PC-9 (cell line): ENCODE measurements around the gene RFTN1.

ENCODE experiments used
- EZH2 ChIP-seq: fragments of 200-600 bp; sonication (generic); IDR thresholded peaks from 2 replicates; pipeline ENCODE4 v1.8.0; 2017; ENCODE audit warnings: antibody characterized with exemption, low read depth
- TF ChIP-seq, protein P1 (sequence below): fragments of 200-600 bp; sonication (generic); conservative IDR thresholded peaks from 2 replicates; pipeline ENCODE4 v1.6.1; 2017; ENCODE audit warnings: mixed run types, antibody characterized with exemption, mild to moderate bottlenecking, moderate library complexity

DNA sequence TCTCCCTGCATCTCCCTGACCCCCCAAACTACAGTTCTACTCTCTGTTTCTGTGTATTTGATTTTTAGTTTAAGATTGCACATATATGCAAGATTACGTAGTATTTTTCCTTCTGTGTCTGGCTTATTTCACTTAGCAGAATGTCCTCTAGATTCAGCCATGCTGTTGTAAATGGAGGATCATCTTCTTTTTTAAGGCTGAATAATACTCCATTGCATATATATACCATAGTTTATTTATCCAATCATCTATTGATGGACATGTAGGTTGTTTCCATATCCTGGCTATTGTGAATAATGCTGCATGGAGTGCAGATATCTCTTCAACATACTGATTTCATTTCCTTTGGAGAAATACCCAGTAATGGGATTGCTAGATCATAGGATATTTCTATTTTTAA lies 70.8 kb downstream of the RFTN1 start:
- no peak for TF ChIP-seq EZH2
- TF ChIP-seq, protein P1, sequence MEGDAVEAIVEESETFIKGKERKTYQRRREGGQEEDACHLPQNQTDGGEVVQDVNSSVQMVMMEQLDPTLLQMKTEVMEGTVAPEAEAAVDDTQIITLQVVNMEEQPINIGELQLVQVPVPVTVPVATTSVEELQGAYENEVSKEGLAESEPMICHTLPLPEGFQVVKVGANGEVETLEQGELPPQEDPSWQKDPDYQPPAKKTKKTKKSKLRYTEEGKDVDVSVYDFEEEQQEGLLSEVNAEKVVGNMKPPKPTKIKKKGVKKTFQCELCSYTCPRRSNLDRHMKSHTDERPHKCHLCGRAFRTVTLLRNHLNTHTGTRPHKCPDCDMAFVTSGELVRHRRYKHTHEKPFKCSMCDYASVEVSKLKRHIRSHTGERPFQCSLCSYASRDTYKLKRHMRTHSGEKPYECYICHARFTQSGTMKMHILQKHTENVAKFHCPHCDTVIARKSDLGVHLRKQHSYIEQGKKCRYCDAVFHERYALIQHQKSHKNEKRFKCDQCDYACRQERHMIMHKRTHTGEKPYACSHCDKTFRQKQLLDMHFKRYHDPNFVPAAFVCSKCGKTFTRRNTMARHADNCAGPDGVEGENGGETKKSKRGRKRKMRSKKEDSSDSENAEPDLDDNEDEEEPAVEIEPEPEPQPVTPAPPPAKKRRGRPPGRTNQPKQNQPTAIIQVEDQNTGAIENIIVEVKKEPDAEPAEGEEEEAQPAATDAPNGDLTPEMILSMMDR, result no peak
